Fibroblast of upper back skin (primary cell): ENCODE results near the gene HBG1.
"Not testable (repeated sequence)": the region's sequence is repeated elsewhere in the genome, so short reads cannot be mapped to it uniquely, and the experiment has no call there.

Experiments
- DNase-seq: peaks from one replicate; pipeline ENCODE4 v3.0.0-alpha.2; 2013

The HBG1 gene

DNA sequence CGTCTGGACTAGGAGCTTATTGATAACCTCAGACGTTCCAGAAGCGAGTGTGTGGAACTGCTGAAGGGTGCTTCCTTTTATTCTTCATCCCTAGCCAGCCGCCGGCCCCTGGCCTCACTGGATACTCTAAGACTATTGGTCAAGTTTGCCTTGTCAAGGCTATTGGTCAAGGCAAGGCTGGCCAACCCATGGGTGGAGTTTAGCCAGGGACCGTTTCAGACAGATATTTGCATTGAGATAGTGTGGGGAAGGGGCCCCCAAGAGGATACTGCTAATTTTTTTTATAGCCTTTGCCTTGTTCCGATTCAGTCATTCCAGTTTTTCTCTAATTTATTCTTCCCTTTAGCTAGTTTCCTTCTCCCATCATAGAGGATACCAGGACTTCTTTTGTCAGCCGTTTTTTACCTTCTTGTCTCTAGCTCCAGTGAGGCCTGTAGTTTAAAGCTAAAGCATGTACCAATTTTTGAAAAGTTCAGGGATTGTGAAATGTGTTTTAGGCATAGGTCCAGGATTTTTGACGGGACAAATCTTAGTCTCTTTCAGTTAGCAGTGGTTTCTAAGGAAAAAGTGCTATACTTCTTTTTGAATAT lies at the start of gene HBG1:
HBG1 (minus strand) TSS at position 51 of the 590 bp plus-strand sequence. CDS start 53 bp downstream, outside the sequence.
- DNase-seq: not testable (repeated sequence)

DNA sequence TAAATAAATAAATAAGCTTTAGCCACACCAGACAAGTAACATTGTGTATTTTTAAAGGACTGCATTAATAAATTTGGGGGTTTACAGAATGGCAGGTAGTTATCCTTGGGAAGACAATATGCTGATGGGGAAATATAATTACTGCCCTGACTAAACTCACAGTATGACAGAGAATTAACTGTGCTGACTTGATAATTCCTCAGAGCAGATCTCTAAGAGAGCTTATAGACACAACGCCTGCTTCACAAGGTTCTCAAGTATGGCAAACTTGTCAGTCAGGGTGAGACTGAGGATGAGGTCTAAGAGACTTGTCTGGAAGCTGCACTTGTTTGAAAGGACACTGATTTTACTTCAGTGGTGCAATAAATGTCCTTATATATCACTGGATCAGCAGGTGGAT lies 48.8 kb upstream of the HBG1 start:
- DNase-seq: no peak

- no peak for DNase-seq
Measured at GRCh38 chr11:5297721-5298323, 48.2 kb upstream of the HBG1 start.

GRCh38 chr11:5294342-5294995 lies 44.8 kb upstream of the HBG1 start:
- DNase-seq: not testable (repeated sequence)

DNA sequence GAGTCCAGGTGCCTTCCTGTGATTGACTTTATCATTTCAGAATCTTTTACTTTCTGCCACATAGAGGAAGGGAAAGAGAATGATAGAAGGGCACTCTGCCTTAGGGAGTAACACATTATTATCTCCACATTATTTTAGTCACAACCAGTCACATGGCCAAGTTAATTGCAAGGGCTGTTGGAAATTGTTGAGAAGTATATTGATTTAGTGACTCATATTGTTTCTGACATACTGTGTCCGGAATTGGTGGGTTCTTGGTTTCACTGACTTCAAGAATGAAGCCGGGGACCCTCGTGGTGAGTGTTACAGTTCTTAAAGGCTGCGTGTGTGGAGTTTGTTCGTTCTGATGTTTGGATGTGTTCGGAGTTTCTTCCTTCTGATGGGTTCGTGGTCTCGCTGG lies 43.4 kb upstream of the HBG1 start:
- no peak for DNase-seq

DNA sequence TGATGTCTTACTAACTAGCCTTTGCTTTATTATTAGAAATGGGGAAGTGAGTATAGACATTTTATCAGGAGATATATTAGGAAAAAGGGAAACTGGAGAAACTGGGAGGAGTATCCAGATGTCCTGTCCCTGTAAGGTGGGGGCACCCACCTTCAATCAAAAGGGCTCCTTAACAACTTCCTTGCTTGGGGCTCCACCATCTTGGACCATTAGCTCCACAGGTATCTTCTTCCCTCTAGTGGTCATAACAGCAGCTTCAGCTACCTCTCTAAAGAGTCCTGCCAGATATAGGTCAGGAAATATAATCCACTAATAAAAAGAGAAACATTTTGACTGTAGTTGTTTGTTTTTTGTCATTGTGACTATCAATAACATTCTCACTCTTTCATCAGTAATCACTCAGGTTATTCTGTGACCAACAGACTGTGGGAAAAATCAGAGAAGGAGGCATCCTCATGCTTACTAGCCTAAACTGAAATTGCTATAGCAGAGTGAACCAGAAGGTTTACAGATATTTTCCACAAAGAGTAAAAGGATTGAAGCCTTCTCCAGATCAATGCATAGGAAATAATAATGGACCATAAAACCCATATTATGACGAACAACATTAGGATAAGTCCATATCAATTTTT lies 41.7 kb upstream of the HBG1 start:
- DNase-seq: peak; percentile 51

GRCh38 chr11:5290106-5290505 lies 40.4 kb upstream of the HBG1 start:
- no peak for DNase-seq

- peak; percentile 13 for DNase-seq
Measured at GRCh38 chr11:5289696-5290095, 40.0 kb upstream of the HBG1 start.

- peak; percentile 25 for DNase-seq
Measured at GRCh38 chr11:5288906-5289550, 39.4 kb upstream of the HBG1 start.

DNA sequence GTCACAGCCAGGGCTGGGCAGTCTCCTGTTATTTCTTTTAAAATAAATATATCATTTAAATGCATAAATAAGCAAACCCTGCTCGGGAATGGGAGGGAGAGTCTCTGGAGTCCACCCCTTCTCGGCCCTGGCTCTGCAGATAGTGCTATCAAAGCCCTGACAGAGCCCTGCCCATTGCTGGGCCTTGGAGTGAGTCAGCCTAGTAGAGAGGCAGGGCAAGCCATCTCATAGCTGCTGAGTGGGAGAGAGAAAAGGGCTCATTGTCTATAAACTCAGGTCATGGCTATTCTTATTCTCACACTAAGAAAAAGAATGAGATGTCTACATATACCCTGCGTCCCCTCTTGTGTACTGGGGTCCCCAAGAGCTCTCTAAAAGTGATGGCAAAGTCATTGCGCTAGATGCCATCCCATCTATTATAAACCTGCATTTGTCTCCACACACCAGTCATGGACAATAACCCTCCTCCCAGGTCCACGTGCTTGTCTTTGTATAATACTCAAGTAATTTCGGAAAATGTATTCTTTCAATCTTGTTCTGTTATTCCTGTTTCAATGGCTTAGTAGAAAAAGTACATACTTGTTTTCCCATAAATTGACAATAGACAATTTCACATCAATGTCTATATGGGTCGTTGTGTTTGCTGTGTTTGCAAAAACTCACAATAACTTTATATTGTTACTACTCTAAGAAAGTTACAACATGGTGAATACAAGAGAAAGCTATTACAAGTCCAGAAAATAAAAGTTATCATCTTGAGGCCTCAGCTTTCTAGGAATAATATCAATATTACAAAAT lies 38.6 kb upstream of the HBG1 start:
- no peak for DNase-seq

DNA sequence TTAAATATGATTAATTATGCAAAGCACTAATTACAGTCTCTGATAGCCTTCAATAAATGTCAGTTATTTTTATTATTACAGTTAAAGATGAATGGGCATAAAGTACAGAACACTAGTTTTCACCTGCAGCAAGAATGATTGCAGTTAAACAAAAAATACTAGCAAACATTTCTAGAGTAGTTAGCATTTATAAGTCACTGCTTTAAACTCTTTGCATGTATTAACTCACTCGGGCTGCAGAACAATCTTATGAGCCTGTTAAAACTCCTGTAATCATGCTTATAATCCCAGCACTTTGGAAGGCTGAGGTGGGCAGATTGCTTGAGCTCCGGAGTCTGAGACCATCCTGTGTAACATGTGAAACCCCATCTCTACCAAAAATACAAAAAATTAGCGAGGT lies 37.2 kb upstream of the HBG1 start:
- DNase-seq: no peak

DNA sequence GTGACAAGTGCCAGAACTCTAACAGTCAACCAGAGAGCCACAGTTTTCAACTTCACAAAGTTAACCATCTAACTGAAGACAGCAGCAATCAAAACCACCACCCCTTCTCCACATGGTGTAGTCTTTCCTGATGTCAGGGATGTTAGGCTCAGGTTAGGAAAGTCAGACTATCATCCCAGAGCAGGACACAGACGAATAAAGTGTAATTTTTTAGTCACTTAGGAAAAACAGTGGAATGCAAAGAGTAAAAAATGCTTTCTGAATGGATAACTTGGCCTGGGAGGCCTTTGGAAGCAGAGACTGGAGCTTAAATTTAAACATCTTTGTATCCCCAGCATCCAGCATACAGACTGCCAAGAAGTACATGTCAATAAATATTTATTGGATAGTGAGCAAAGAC lies 36.7 kb upstream of the HBG1 start:
- DNase-seq: no peak

GRCh38 chr11:5285703-5286340 lies 36.2 kb upstream of the HBG1 start:
- no peak for DNase-seq

DNA sequence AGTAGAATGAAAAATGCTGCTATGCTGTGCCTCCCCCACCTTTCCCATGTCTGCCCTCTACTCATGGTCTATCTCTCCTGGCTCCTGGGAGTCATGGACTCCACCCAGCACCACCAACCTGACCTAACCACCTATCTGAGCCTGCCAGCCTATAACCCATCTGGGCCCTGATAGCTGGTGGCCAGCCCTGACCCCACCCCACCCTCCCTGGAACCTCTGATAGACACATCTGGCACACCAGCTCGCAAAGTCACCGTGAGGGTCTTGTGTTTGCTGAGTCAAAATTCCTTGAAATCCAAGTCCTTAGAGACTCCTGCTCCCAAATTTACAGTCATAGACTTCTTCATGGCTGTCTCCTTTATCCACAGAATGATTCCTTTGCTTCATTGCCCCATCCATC lies 35.0 kb upstream of the HBG1 start:
- no peak for DNase-seq

- no peak for DNase-seq
Measured at GRCh38 chr11:5283882-5284281, 34.2 kb upstream of the HBG1 start.

DNA sequence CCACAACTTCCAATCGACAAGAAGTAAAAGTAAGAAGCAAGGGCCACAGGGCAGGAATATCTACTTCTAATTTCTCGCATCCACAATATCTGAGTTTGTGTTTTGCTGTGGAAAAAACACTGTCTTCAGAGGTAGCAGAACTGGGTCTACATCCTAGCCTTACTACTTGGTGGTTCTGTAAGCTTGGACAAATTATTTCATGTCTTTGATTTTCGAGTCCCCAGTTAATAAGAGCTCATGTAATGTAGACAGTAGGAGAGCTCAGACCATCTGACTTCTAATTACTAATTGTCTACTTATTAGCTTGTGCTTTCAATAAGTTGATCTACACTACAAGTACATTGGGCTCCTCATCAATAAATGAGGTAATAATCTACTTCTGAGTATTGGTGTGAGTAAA lies 33.4 kb upstream of the HBG1 start:
- no peak for DNase-seq

- DNase-seq: no peak
Measured at GRCh38 chr11:5282628-5283027, 33.0 kb upstream of the HBG1 start.

GRCh38 chr11:5281596-5281995 lies 31.9 kb upstream of the HBG1 start:
- DNase-seq: no peak

- peak; percentile 97 for DNase-seq
Measured at GRCh38 chr11:5280582-5281102, 31.0 kb upstream of the HBG1 start.

GRCh38 chr11:5279471-5280090 lies 29.9 kb upstream of the HBG1 start:
- peak; percentile 8 for DNase-seq

DNA sequence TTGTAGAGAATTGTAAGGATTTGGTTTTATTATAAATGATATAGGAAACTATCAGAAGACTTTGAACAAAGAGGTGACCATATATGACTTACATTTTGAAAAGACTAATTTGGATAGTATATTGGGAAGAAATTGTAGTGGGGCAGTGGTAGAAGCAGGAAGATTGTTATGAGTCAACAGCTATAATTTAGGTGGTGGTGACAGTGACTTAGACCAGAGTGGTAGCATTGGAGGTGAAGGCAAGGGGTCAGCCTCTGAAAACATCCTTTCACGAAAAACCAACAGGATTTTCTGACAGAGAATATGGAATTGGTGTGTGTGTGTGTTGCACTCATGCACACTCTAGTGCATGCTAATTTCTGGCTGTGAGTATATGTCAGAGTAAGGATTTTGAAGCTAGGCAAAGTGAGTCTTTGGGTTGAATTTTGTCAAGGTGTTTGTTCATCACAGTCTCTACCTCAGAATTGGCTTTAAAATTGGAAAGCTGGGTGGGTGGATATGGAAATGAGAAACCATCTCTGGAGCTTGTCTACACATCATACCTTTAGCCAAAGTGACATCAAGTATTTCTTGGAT lies 28.2 kb upstream of the HBG1 start:
- peak; percentile 21 for DNase-seq
